ENCODE measurements around the gene S100PBP. TPM values are rescaled to one million over a fixed set of nuclear protein-coding genes. Genes with fewer than 3 reads are reported as not detected.
"Not testable (repeated sequence)": the region's sequence is repeated elsewhere in the genome, so short reads cannot be mapped to it uniquely, and the experiment has no call there.

S100PBP gene
- total RNA-seq, 1 donor from 2014 or later: 10.3 TPM

DNA sequence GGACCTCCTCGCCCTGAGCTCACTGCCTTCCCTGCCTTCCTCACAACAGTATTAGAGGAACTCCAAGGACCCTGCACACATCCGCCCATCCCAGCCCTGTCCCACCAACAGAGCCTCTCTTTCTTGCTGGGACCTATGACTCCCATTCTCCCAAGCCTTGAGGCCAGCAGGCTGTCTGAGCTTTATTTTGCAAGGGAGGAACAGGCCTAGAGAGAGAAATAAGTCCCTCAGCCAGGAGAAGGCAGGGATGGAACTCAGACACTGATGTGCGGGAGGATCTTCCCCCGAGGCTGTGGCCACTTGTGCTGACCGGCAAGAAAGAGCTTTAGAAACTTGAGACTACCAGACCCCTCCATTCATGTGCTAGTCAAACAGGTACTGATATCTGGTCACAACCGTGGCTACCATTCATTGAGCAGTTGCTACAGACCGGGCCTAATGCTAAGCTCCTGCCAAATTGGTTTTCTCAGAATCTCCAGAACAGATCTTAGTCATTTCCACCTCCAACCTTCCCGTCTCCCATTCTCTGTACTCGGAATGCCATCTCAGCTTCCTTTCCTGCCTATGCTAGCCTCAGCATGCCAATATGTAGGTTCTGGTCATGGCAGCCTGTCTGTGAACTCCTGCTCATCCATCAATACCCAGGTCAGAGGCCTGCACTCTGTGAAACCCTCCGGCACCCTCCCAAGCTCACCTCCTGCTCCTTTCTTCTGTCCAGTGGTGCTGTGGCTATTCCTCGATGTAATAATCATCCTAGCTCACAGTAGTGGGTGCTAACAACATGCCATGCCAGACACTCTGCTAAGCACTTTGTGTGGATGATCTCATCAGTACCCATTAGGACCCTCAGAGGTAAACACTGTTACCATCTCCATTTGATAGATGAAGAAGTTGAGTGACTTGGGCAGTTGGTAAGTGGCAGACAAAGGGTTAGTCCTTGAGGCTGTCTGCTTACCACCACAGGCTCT, 79.9 kb downstream of the S100PBP start:
- DNase-seq (ENCODE audit: low spot score): no peak
- no peak for ATAC-seq

GRCh38 chr1:32898056-32898455, 80.6 kb downstream of the S100PBP start:
- no peak for DNase-seq (ENCODE audit: low spot score)
- ATAC-seq: no peak

DNA sequence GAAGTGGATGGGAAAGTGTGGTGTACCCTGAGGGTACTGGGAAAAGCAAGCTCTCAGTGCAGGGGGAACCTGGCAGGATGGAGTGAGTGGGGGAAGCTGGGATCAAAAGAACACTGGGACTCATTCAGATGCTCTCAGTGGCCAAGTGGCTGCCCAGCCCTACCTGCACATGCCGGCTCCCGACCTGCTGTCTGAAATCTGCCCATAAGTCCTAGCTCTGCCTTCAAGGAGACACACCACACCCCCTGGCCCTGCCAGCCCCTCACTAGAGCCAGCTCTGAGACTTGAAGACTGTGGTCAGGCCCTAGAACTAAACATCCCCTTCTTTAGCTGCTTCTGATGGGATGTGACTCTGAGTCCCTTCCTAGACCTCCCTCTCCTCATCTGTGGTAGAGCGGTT, 81.5 kb downstream of the S100PBP start:
- no peak for DNase-seq (ENCODE audit: low spot score)
- ATAC-seq: no peak

DNA sequence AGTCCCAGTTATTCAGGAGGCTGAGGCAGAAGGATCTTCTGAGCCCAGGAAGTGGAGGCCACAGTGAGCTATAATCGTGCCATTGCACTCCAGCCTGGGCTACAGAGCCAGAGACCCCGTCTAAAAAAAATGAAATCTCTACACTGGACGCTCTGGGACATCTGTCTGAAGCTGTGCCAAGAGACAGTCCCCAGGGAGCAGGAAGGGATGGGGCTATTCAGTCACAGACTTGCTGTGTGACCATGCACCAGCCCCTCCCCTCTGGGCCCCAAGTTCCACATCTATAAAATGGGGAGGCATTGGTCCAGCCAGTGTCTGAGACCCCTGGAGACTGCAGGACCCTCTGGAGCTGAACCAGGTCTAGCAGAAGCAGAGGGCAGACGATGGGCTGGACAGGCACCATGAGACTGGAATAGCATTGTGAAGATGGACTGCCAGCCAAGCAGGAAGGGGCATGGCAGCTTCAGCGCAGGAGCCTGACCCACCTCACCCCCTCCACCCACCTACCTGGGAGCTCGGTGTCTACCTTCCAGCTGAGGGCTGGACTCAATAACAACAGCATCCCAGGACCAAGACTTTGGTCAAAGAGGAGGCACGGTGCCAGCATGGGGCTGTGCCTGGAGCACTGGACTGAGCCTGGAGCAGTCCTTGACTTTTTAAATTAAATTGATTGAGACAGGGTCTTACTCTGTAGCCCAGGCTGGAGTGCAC, 82.3 kb downstream of the S100PBP start:
- peak; percentile 36 for ATAC-seq
- DNase-seq (ENCODE audit: low spot score): no peak

DNA sequence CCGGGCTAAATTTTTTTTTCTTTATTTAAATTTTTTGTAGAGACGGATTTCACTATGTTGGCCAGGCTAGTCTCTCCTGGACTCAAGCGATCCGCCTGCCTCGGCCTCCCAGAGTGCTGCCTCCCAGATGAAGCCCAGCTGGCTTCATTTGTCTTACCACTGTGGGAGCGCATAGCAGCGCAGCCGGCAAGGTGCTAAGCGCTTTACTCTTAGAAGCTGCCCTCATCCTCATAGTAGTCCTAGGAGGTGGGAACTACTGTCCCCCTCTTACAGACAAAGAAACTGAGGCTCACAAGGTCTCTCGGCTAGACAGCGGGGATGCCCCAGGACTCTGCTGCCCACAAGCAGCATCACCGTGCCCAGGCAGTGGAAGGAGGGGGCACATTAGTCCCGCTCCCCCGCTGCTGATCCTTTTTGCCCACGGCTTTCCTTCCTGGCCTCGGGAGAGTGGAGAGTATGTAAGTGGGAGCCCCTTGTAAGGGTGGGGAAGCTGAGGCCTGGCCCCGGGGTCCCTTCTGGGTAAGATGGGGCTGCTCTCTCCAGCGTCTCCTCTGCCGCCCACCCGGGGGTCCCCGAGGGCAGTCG, 83.0 kb downstream of the S100PBP start:
- ATAC-seq (no peak), DNase-seq (ENCODE audit: low spot score) (no peak)

DNA sequence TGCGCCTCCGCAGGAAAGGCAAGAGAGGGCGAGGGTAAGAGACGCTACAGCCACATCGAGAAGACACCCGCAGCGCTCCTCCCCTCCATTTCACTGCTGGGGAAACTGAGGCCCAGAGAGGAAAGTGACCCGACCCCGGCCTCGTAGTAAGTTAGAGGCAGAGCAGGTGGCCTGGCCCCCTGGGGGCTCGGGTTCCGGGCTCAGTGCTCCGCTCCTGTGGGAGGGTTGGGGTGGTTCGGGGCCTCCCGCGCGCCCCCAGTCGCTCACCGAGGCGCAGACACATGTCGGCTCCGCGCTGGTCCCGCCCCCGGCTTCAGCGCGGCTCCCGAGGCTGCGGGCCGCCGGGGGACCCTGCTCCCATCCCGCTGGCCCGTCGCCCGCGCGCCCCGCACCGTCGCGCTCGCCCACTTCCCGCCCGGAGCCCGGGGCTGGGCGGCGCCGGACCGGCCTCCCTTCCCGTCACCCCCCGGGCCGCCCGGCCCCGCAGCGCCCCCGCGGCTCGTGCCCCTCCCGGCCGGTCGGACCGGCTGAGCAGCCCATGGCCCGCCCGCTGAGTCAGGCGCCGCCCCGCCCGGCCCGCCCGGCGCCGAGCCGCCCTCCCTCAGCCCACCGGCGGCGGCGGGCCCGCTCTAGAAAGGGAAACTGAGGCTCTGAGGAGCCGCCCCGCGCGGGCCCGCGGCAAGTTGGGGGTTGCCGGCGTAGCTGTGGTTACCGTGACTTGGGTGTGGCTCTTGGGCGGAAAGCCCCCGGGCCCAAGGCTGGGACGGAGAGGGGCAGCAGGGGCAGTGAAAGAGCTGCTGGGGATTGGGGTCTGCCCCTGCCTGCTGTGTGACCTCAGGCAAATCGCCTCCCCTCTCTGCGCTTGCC, 83.7 kb downstream of the S100PBP start, which contains the start of gene TMEM54:
TSS of gene TMEM54 (minus strand) at position 434 of the 867 bp plus-strand sequence. CDS start at position 283, 151 bp downstream.
- DNase-seq (ENCODE audit: low spot score) (no peak), ATAC-seq (peak; percentile 79)

DNA sequence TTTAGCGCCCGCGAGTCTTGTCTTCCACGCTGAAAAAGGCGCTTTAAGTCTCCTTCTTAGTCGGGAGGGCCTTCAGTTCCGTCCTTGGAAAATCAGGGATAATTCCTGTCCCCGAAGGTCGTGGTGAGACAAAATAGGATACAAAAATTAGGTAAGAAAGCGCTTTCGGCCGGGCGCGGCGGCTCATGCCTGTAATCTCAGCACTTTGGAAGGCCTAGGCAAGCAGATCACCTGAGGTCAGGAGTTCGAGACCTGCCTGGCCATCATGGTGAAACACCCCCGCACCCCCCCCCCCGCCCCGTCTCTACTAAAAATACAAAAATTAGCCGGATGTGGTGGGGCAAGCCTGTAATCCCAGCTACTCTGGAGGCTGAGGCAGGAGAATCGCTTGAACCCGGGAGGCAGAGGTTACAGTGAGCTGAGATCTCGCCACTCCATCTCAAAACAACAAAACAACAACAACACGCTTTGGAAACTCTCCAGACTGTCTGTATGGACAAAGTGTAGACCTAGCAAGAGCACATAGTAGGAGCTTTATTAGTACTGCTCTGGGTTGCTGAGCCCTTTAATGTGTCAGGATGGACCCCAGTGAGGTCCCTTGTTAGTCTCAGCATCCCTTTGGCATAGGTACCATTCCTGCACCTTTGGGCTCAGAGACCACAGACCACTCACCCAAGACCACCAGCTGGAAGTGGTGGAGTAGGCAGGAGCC, 84.5 kb downstream of the S100PBP start:
- ATAC-seq: no peak

DNA sequence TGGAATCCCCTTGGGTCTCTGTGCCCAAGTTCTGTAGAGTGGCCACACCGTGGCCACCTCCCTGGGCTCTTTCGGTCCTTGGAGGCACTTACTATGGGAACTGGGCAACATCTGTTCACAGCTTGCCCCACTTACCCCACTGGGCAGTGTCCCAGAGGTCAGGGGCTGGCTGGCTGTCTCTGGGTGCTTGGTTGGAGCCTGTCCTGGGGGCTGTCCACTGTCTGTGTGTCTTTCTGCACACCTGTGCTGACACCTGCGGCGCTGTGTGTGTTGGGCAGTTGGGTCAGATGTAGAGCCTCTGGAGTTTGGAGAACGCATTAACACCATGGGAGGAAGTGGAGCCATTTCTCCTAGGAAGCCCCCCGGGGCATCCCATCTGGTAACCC, 85.1 kb downstream of the S100PBP start:
- no peak for ATAC-seq
- DNase-seq (ENCODE audit: low spot score): no peak

More for the DNA sequence above, 84.5 kb downstream of the S100PBP start:
- DNase-seq (ENCODE audit: low spot score): no peak

- ATAC-seq: peak; percentile 74
Observed at GRCh38 chr1:32903991-32904785, 86.7 kb downstream of the S100PBP start.

GRCh38 chr1:32904797-32905196, 87.3 kb downstream of the S100PBP start:
- ATAC-seq: no peak
- DNase-seq (ENCODE audit: low spot score): no peak

More at GRCh38 chr1:32903991-32904785, 86.7 kb downstream of the S100PBP start:
- no peak for DNase-seq (ENCODE audit: low spot score)

- not testable (repeated sequence) for ATAC-seq; DNase-seq (ENCODE audit: low spot score)
Observed at GRCh38 chr1:32905588-32905987, 88.1 kb downstream of the S100PBP start.

- ATAC-seq: no peak
Observed at GRCh38 chr1:32906654-32907053, 89.2 kb downstream of the S100PBP start.

DNA sequence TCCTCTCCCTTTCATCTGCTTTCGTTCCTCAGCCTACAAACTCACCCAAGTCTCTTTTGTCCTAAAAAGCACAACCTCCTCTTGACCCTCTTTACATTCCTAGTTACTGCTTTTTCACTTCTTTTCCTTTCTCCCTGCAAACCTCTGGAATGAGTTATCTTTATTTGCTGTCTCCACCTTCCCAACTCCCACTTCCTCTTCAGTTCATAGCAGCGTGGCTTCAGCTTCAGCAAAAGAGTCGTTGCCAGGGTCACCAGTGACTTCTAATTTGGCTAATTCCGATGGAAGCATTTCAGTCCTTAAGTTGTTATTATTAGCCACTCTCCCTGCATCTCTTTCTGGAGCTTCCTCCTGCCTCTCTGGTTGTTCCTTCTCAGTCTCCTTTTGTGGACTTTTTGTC, 90.0 kb downstream of the S100PBP start:
- DNase-seq (ENCODE audit: low spot score) (no peak), ATAC-seq (no peak)

More at GRCh38 chr1:32906654-32907053, 89.2 kb downstream of the S100PBP start:
- DNase-seq (ENCODE audit: low spot score): no peak

Other genes with a start within 250 kb of the S100PBP start
- gene ZBTB8OS, start 167.1 kb upstream of the S100PBP start, total RNA-seq: 22.7 TPM
- 52.3 TPM for gene RBBP4, start 166.4 kb upstream of the S100PBP start, total RNA-seq
- 0.45 TPM for gene SYNC, start 114.9 kb upstream of the S100PBP start, total RNA-seq
- 38.4 TPM for gene YARS1, start 295 bp upstream of the S100PBP start, total RNA-seq
- 5.4 TPM for gene FNDC5, start 53.3 kb downstream of the S100PBP start, total RNA-seq
- not detected for gene HPCA, start 68.8 kb downstream of the S100PBP start, total RNA-seq
- 6.1 TPM for gene TMEM54, start 83.7 kb downstream of the S100PBP start, total RNA-seq
- gene RNF19B, start 147.2 kb downstream of the S100PBP start, total RNA-seq: 6.6 TPM
- 120 TPM for gene AK2, start 219.2 kb downstream of the S100PBP start, total RNA-seq

Data from left lobe of liver (tissue), 2 donors.